Smooth muscle cell (in vitro differentiated cells): ENCODE results near the gene C2CD4C. TPM values are rescaled to one million over a fixed set of nuclear protein-coding genes. Genes with fewer than 3 reads are reported as not detected.
"Not testable (repeated sequence)": the region's sequence is repeated elsewhere in the genome, so short reads cannot be mapped to it uniquely, and the experiment has no call there.

Experiments used
- DNase-seq: peaks from one replicate; lab custom pipeline; 2025; ENCODE audit not compliant: unreplicated experiment; lab: John Stamatoyannopoulos, UW
- H2AFZ ChIP-seq: fragments of 200-600 bp; sonication (generic); 2 replicates; pipeline ENCODE4 v1.6.0; 2016; ENCODE audit warnings: antibody characterized with exemption, low read depth, mild to moderate bottlenecking
- H3F3A ChIP-seq: fragments of 200-600 bp; sonication (generic); 2 replicates; pipeline ENCODE4 v1.6.0; 2017; ENCODE audit warnings: antibody characterized with exemption, low read depth
- H3K27ac ChIP-seq: fragments of 200-600 bp; sonication (generic); 2 replicates; pipeline ENCODE4 v1.5.1; 2016; ENCODE audit warnings: low read depth, mild to moderate bottlenecking
- H3K27me3 ChIP-seq: fragments of 200-600 bp; sonication (generic); 2 replicates; pipeline ENCODE4 v1.6.1; 2016; ENCODE audit warnings: low read depth, mild to moderate bottlenecking
- H3K36me3 ChIP-seq: fragments of 200-600 bp; sonication (generic); 2 replicates; pipeline ENCODE4 v1.5.1; 2016; ENCODE audit warnings: low read depth
- H3K4me1 ChIP-seq: fragments of 200-600 bp; sonication (generic); 2 replicates; pipeline ENCODE4 v1.5.1; 2016; ENCODE audit warnings: low read depth
- H3K4me2 ChIP-seq: fragments of 200-600 bp; sonication (generic); 2 replicates; pipeline ENCODE4 v1.6.0; 2016; ENCODE audit warnings: mild to moderate bottlenecking
- H3K4me3 ChIP-seq: fragments of 200-600 bp; sonication (generic); 2 replicates; pipeline ENCODE4 v1.5.1; 2016; ENCODE audit warnings: mild to moderate bottlenecking
- H3K79me2 ChIP-seq: fragments of 200-600 bp; sonication (generic); 2 replicates; pipeline ENCODE4 v1.6.0; 2016; ENCODE audit warnings: low read depth, mild to moderate bottlenecking
- H3K9ac ChIP-seq: fragments of 200-600 bp; sonication (generic); 2 replicates; pipeline ENCODE4 v1.6.0; 2016; ENCODE audit warnings: low read depth
- H3K9me3 ChIP-seq: fragments of 200-600 bp; sonication (generic); replicated peaks from 2 replicates; pipeline ENCODE4 v1.5.1; 2016; ENCODE audit warnings: low read depth
- H4K20me1 ChIP-seq: fragments of 200-600 bp; sonication (generic); 2 replicates; pipeline ENCODE4 v1.6.0; 2016; ENCODE audit warnings: low read depth
- CTCF ChIP-seq: fragments of 200-600 bp; sonication (generic); IDR thresholded peaks from 2 replicates; pipeline ENCODE4 v1.5.1; 2017; ENCODE audit warnings: borderline replicate concordance, mild to moderate bottlenecking, antibody characterized with exemption; ENCODE audit not compliant: insufficient read depth, poor library complexity, severe bottlenecking
- WGBS: methylation state at CpG from one replicate; pipeline ENCODE4 v1.1.7; 2016; ENCODE audit warnings: low lambda C conversion rate; 5-methylcytosine and 5-hydroxymethylcytosine counted together
- polyA plus RNA-seq: library from polyadenylated mRNA; unstranded; fragments of >200 nt; fragmentation: Nextera tagmentation; extraction: Ambion mirVana; gene quantifications from 2 replicates; pipeline ENCODE4 v1.2.1, GENCODE V29; 2016
- total RNA-seq: library from RNA; depleted of rRNA; stranded (reverse); fragments of >200 nt; gene quantifications from 2 replicates; pipeline ENCODE4 v1.2.3, GENCODE V29; 2014

Gene C2CD4C
- total and polyA plus RNA-seq, 2 experiments from 2014 or later = 0.63 to 3.7 TPM

DNA sequence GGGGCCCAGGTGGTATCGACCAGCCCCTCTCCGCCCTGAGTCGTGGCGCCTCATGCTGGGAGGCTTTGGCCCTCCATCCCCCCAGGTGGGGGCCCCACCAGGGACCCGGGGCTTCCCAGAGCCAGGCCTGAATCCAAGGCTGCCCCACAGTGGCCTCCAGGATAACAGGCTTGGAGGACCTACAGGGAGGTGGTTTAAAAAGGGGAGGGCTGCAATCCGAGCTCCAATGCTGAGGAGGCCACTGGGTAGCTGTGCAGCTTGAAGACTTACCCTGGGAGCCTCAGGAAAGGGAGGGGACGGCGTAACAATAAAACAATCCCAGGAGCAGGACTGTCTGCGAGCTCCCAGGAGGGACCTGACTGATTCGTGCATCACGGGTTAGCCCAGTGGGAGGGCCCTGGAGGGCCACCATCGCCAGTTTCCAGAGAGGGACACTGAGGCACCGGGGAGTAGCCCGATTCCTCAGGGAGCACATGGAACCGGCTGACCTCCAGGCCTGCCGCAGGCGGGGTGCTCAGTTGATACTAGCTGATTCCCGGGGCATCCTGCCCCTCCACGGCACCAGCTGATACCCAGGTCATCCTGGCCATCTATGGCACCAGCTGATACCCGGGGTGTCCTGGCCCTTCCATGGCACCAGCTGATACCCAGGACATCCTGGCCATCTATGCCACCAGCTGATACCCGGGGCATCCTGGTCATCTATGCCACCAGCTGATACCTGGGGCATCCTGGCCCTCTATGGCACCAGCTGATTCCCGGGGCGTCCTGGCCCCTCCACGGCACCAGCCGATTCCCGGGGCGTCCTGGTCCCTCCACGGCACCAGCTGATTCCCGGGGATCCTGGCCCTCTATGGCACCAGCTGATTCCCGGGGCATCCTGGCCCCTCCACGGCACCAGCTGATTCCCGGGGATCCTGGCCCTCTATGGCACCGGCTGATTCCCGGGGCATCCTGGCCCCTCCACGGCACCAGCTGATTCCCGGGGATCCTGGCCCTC lies 3.7 kb upstream of the C2CD4C start:
- DNase-seq = no peak
- H3K9ac ChIP-seq = no peak overlapping the region
- H3K27me3 ChIP-seq = peaks cover 13% of the 10 kb centered on the region
- H3F3A ChIP-seq = no peaks in the 10 kb centered on the region
- no peak overlapping the region for H2AFZ ChIP-seq
- no peaks in the 10 kb centered on the region for H3K36me3 ChIP-seq
- WGBS = 75% methylated on average over 36 of the region's 36 CpGs
- H3K4me1 ChIP-seq = peaks cover 16% of the 10 kb centered on the region
- H4K20me1 ChIP-seq = no peaks in the 10 kb centered on the region
- H3K4me2 ChIP-seq = no peak overlapping the region
- no peak for TF ChIP-seq CTCF
- no peak overlapping the region for H3K27ac ChIP-seq
- H3K9me3 ChIP-seq = no peaks in the 10 kb centered on the region
- no peaks in the 10 kb centered on the region for H3K79me2 ChIP-seq
- no peak overlapping the region for H3K4me3 ChIP-seq

DNA sequence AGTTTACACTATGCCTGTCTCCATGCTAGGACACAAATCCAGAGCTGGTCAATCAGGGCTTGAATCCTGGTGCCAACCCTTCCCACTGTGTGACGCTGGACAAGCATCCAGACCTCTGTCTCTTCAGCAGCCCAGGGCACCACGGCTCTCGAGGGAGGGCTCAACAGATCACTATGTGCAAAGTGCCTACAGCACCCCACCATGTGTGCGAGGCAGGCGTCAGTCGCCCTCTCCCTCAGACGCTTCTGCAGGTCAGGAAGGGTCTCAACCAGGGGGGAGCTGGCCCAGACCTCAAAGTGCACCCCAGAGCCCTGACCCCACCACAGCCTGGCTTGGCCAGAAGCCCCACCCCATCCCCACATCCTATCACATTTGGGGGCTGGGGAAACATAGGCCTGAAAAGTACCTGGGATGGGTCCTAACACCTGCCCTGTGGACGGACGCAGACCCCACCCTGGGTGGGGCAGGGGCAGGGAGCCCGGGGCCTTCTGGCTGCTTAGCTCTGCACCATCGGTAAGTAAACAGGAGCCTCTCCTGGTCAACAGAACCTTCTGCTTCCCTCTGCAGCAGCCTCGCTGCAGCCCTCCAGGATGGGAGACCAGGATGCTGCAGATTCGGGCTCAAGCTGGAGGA lies 2.9 kb upstream of the C2CD4C start:
- no peak for DNase-seq
- Histone ChIP-seq H3K27me3 (peaks cover 13% of the 10 kb centered on the region), H3K4me2 (no peak overlapping the region), H3K79me2 (no peaks in the 10 kb centered on the region), H2AFZ (no peak overlapping the region), H3K9me3 (no peaks in the 10 kb centered on the region), H3K36me3 (no peaks in the 10 kb centered on the region), H3K27ac (no peak overlapping the region), H3K4me1 (peaks cover 9% of the 10 kb centered on the region), H4K20me1 (no peaks in the 10 kb centered on the region), H3K4me3 (no peak overlapping the region), H3F3A (no peaks in the 10 kb centered on the region), H3K9ac (no peak overlapping the region)
- TF ChIP-seq CTCF = no peak
- 80% methylated on average over 11 of the region's 13 CpGs for WGBS

DNA sequence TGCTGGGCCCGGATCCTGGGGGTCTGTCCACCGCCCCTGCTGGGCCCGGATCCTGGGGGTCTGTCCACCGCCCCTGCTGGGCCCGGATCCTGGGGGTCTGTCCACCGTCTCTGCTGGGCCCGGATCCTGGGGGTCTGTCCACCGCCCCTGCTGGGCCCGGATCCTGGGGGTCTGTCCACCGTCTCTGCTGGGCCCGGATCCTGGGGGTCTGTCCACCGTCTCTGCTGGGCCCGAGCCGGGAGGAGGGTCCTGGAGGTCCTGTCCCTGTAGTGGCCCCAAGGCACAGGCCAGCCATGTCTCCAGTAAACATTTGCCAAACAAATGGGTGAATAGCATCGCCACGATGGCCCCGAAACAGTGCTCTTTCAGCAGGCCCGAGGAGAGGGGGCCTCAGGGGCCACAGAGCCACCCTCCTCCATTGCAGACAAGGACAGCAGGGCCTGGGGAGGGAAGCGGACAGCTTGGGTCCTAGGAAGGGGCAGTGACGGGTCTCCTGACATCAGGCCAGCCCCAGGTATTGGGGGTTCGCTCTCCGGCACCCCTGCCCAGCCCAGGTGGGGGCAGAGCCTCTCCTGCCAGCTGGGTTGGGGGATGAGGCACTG lies 2.3 kb upstream of the C2CD4C start:
- not testable (repeated sequence) for H4K20me1 ChIP-seq, DNase-seq
- 94% methylated on average over 20 of the region's 22 CpGs for WGBS

GRCh38 chr19:410243-410781 lies 1.4 kb upstream of the C2CD4C start:
- 92% methylated on average over 21 of the region's 21 CpGs for WGBS
- H3F3A ChIP-seq = no peaks in the 10 kb centered on the region
- no peaks in the 10 kb centered on the region for H3K9me3 ChIP-seq
- no peak overlapping the region for H3K4me3 ChIP-seq
- no peak overlapping the region for H2AFZ ChIP-seq
- no peak overlapping the region for H3K27ac ChIP-seq
- TF ChIP-seq CTCF = no peak
- no peaks in the 10 kb centered on the region for H3K36me3 ChIP-seq
- no peak overlapping the region for H3K4me2 ChIP-seq
- no peak for DNase-seq
- H3K27me3 ChIP-seq = peaks cover 13% of the 10 kb centered on the region
- H3K9ac ChIP-seq = no peak overlapping the region
- peaks cover 9% of the 10 kb centered on the region for H3K4me1 ChIP-seq
- H3K79me2 ChIP-seq = no peaks in the 10 kb centered on the region
- H4K20me1 ChIP-seq = no peaks in the 10 kb centered on the region

More for the DNA sequence above, 2.3 kb upstream of the C2CD4C start:
- not testable (repeated sequence) for H3K4me1 ChIP-seq, H3K27ac ChIP-seq, H3K36me3 ChIP-seq, H3K4me3 ChIP-seq, H3K9ac ChIP-seq, H3K79me2 ChIP-seq, H2AFZ ChIP-seq, H3K9me3 ChIP-seq, H3F3A ChIP-seq, H3K4me2 ChIP-seq
- peaks cover 13% of the 10 kb centered on the region for H3K27me3 ChIP-seq
